ENCODE data around the gene LIPG. TPM values are rescaled to one million over a fixed set of nuclear protein-coding genes. Genes with fewer than 3 reads are reported as not detected.

The LIPG gene
- total RNA-seq, 2 donors from 2014 or later, result not detected

- Mint-ChIP-seq H3K9me3 (no peaks in the 10 kb centered on the region), H3K4me1 (no peaks in the 10 kb centered on the region), H3K36me3 (ENCODE audit: low read depth) (peaks cover 5% of the 10 kb centered on the region), H3K4me3 (peak overlapping the region; percentile 73), H3K27me3 (peaks cover 45% of the 10 kb centered on the region), H3K27ac (no peak overlapping the region)
- ATAC-seq (replicated peaks), result no peak
Measured at GRCh38 chr18:49560277-49560623, 1.6 kb upstream of the LIPG start.

GRCh38 chr18:49560624-49561288, 1.1 kb upstream of the LIPG start:
- peaks cover 5% of the 10 kb centered on the region for H3K36me3 Mint-ChIP-seq (ENCODE audit: low read depth)
- no peaks in the 10 kb centered on the region for H3K9me3 Mint-ChIP-seq
- H3K4me3 Mint-ChIP-seq, result peak overlapping the region; percentile 73
- no peaks in the 10 kb centered on the region for H3K4me1 Mint-ChIP-seq
- H3K27ac Mint-ChIP-seq, result no peak overlapping the region
- ATAC-seq (replicated peaks), result peak; percentile 5
- peaks cover 48% of the 10 kb centered on the region for H3K27me3 Mint-ChIP-seq

GRCh38 chr18:49562481-49563129, 748 bp downstream of the LIPG start:
- Mint-ChIP-seq H3K27me3 (peaks cover 57% of the 10 kb centered on the region), H3K4me1 (no peaks in the 10 kb centered on the region), H3K36me3 (ENCODE audit: low read depth) (peaks cover 5% of the 10 kb centered on the region), H3K27ac (no peak overlapping the region), H3K4me3 (peak overlapping the region; percentile 73), H3K9me3 (no peaks in the 10 kb centered on the region)
- ATAC-seq (replicated peaks), result no peak

GRCh38 chr18:49563130-49563540, 1.3 kb downstream of the LIPG start:
- H3K36me3 Mint-ChIP-seq (ENCODE audit: low read depth), result peaks cover 5% of the 10 kb centered on the region
- H3K9me3 Mint-ChIP-seq, result no peaks in the 10 kb centered on the region
- H3K27ac Mint-ChIP-seq, result no peak overlapping the region
- no peaks in the 10 kb centered on the region for H3K4me1 Mint-ChIP-seq
- ATAC-seq (replicated peaks), result peak; percentile 18
- peaks cover 57% of the 10 kb centered on the region for H3K27me3 Mint-ChIP-seq
- peak overlapping the region; percentile 73 for H3K4me3 Mint-ChIP-seq

- H3K4me3 Mint-ChIP-seq, result no peak overlapping the region
- no peak overlapping the region for H3K27ac Mint-ChIP-seq
- H3K9me3 Mint-ChIP-seq, result no peaks in the 10 kb centered on the region
- H3K36me3 Mint-ChIP-seq (ENCODE audit: low read depth), result peaks cover 5% of the 10 kb centered on the region
- no peaks in the 10 kb centered on the region for H3K4me1 Mint-ChIP-seq
- ATAC-seq (replicated peaks), result no peak
- peaks cover 57% of the 10 kb centered on the region for H3K27me3 Mint-ChIP-seq
Measured at GRCh38 chr18:49563701-49564517, 2.1 kb downstream of the LIPG start.

GRCh38 chr18:49564518-49564834, 2.6 kb downstream of the LIPG start:
- Mint-ChIP-seq H3K4me1 (no peaks in the 10 kb centered on the region), H3K4me3 (no peak overlapping the region), H3K36me3 (ENCODE audit: low read depth) (peaks cover 5% of the 10 kb centered on the region), H3K27ac (no peak overlapping the region), H3K9me3 (no peaks in the 10 kb centered on the region), H3K27me3 (peaks cover 54% of the 10 kb centered on the region)
- no peak for ATAC-seq (replicated peaks)

- ATAC-seq (replicated peaks), result no peak
- Mint-ChIP-seq H3K36me3 (ENCODE audit: low read depth) (peaks cover 5% of the 10 kb centered on the region), H3K27ac (no peak overlapping the region), H3K27me3 (peaks cover 51% of the 10 kb centered on the region), H3K4me3 (no peak overlapping the region), H3K4me1 (no peaks in the 10 kb centered on the region), H3K9me3 (no peaks in the 10 kb centered on the region)
Measured at GRCh38 chr18:49565101-49565500, 3.2 kb downstream of the LIPG start.

GRCh38 chr18:49565612-49566011, 3.8 kb downstream of the LIPG start:
- no peaks in the 10 kb centered on the region for H3K4me1 Mint-ChIP-seq
- no peak overlapping the region for H3K4me3 Mint-ChIP-seq
- H3K9me3 Mint-ChIP-seq, result no peaks in the 10 kb centered on the region
- ATAC-seq (replicated peaks), result no peak
- H3K27ac Mint-ChIP-seq, result no peak overlapping the region
- peaks cover 47% of the 10 kb centered on the region for H3K27me3 Mint-ChIP-seq
- peaks cover 5% of the 10 kb centered on the region for H3K36me3 Mint-ChIP-seq (ENCODE audit: low read depth)

- H3K27ac Mint-ChIP-seq, result no peak overlapping the region
- H3K36me3 Mint-ChIP-seq (ENCODE audit: low read depth), result peaks cover 5% of the 10 kb centered on the region
- ATAC-seq (replicated peaks), result no peak
- H3K4me3 Mint-ChIP-seq, result no peak overlapping the region
- H3K4me1 Mint-ChIP-seq, result no peaks in the 10 kb centered on the region
- peaks cover 46% of the 10 kb centered on the region for H3K27me3 Mint-ChIP-seq
- no peaks in the 10 kb centered on the region for H3K9me3 Mint-ChIP-seq
Measured at GRCh38 chr18:49566217-49566770, 4.4 kb downstream of the LIPG start.

- peaks cover 5% of the 10 kb centered on the region for H3K36me3 Mint-ChIP-seq (ENCODE audit: low read depth)
Measured at GRCh38 chr18:49566985-49567384, 5.1 kb downstream of the LIPG start.

GRCh38 chr18:49569724-49570123, 7.9 kb downstream of the LIPG start:
- no peaks in the 10 kb centered on the region for H3K4me1 Mint-ChIP-seq
- peaks cover 20% of the 10 kb centered on the region for H3K27me3 Mint-ChIP-seq
- no peak overlapping the region for H3K27ac Mint-ChIP-seq
- no peak for ATAC-seq (replicated peaks)
- no peak overlapping the region for H3K4me3 Mint-ChIP-seq
- no peaks in the 10 kb centered on the region for H3K36me3 Mint-ChIP-seq (ENCODE audit: low read depth)
- no peaks in the 10 kb centered on the region for H3K9me3 Mint-ChIP-seq

More at GRCh38 chr18:49566985-49567384, 5.1 kb downstream of the LIPG start:
- Mint-ChIP-seq H3K4me3 (no peak overlapping the region), H3K4me1 (no peaks in the 10 kb centered on the region), H3K9me3 (no peaks in the 10 kb centered on the region), H3K27ac (no peak overlapping the region), H3K27me3 (peaks cover 43% of the 10 kb centered on the region)
- ATAC-seq (replicated peaks), result no peak

GRCh38 chr18:49570836-49571235, 9.0 kb downstream of the LIPG start:
- Mint-ChIP-seq H3K27ac (no peak overlapping the region), H3K9me3 (no peaks in the 10 kb centered on the region), H3K4me1 (no peaks in the 10 kb centered on the region), H3K27me3 (peaks cover 10% of the 10 kb centered on the region), H3K4me3 (no peak overlapping the region), H3K36me3 (ENCODE audit: low read depth) (no peaks in the 10 kb centered on the region)
- ATAC-seq (replicated peaks), result no peak

- H3K4me1 Mint-ChIP-seq, result no peaks in the 10 kb centered on the region
- H3K27me3 Mint-ChIP-seq, result no peaks in the 10 kb centered on the region
- H3K27ac Mint-ChIP-seq, result no peak overlapping the region
- no peaks in the 10 kb centered on the region for H3K36me3 Mint-ChIP-seq (ENCODE audit: low read depth)
- no peak overlapping the region for H3K4me3 Mint-ChIP-seq
- H3K9me3 Mint-ChIP-seq, result no peaks in the 10 kb centered on the region
- no peak for ATAC-seq (replicated peaks)
Measured at GRCh38 chr18:49572611-49573345, 10.9 kb downstream of the LIPG start.

- H3K27ac Mint-ChIP-seq, result no peak overlapping the region
- H3K36me3 Mint-ChIP-seq (ENCODE audit: low read depth), result no peaks in the 10 kb centered on the region
- H3K9me3 Mint-ChIP-seq, result no peaks in the 10 kb centered on the region
- H3K27me3 Mint-ChIP-seq, result no peaks in the 10 kb centered on the region
- H3K4me1 Mint-ChIP-seq, result no peaks in the 10 kb centered on the region
- ATAC-seq (replicated peaks), result no peak
- no peak overlapping the region for H3K4me3 Mint-ChIP-seq
Measured at GRCh38 chr18:49573835-49574234, 12.0 kb downstream of the LIPG start.

Data from activated T-helper 17 cell treated with anti-CD3 and anti-CD28 coated beads, Interleukin-2, amount 50 U/mL, for 72 hours (primary cell).